ENCODE data around the gene PDXK.
A peak's percentile ranks its signal among the peaks of the same experiment; 100 is the strongest.

Gene PDXK

DNA sequence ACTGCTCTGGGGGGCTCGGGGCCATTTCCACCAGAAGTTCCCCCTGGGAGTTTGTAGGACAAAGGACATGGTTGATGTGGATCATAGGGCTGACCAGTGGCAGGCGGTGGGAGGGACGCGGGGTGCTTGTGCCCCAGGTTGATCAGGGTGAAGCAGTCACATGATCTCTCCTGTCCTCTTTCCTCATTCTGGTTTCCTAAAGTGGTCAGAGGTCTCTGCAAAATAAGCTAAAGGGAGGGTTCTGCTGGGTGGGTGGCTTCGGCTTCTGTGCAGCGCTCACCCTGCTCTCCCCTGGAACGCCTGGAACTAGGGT is 9.2 kb downstream of the PDXK start:
- peaks cover 4% of the 10 kb centered on the region; the same call in 1 of the 2 replicates for H3F3A ChIP-seq (ENCODE audit: insufficient read depth)
- peak overlapping the region; percentile 46 for H3K9ac ChIP-seq (ENCODE audit: low read length)
- no peaks in the 10 kb centered on the region for H3K27me3 ChIP-seq (ENCODE audit: low read length)
- H3K27ac ChIP-seq (ENCODE audit: low read depth, low read length), result no peak overlapping the region
- TF ChIP-seq, protein P1, sequence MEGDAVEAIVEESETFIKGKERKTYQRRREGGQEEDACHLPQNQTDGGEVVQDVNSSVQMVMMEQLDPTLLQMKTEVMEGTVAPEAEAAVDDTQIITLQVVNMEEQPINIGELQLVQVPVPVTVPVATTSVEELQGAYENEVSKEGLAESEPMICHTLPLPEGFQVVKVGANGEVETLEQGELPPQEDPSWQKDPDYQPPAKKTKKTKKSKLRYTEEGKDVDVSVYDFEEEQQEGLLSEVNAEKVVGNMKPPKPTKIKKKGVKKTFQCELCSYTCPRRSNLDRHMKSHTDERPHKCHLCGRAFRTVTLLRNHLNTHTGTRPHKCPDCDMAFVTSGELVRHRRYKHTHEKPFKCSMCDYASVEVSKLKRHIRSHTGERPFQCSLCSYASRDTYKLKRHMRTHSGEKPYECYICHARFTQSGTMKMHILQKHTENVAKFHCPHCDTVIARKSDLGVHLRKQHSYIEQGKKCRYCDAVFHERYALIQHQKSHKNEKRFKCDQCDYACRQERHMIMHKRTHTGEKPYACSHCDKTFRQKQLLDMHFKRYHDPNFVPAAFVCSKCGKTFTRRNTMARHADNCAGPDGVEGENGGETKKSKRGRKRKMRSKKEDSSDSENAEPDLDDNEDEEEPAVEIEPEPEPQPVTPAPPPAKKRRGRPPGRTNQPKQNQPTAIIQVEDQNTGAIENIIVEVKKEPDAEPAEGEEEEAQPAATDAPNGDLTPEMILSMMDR (IDR thresholded peaks at IDR 0.05; ENCODE audit: insufficient read depth, low read length, poor library complexity, severe bottlenecking), result no peak
- no peak for TF ChIP-seq EZH2phosphoT487 (conservative IDR thresholded peaks at IDR 0.05; ENCODE audit: low read length)
- H3K9me3 ChIP-seq (ENCODE audit: insufficient read depth, low read length), result no peaks in the 10 kb centered on the region
- no peaks in the 10 kb centered on the region for H4K20me1 ChIP-seq (ENCODE audit: low read depth, low read length)
- H3K79me2 ChIP-seq (ENCODE audit: insufficient read depth, low read length), result no peaks in the 10 kb centered on the region
- no peaks in the 10 kb centered on the region for H3K36me3 ChIP-seq (ENCODE audit: low read length)
- no peaks in the 10 kb centered on the region for H3K9me2 ChIP-seq (replicated peaks; ENCODE audit: insufficient read depth, low read length)
- peak overlapping the region; percentile 59 for H3K4me2 ChIP-seq (ENCODE audit: low read depth, low read length, poor library complexity, severe bottlenecking)
- H3K4me3 ChIP-seq (ENCODE audit: insufficient read depth, low read length, poor library complexity, severe bottlenecking), result peak overlapping the region; percentile 34
- peak overlapping the region; percentile 58 for H2AFZ ChIP-seq (ENCODE audit: low read depth, low read length, severe bottlenecking)

GRCh38 chr21:43728467-43729390 is 9.8 kb downstream of the PDXK start:
- Histone ChIP-seq H4K20me1 (ENCODE audit: low read depth, low read length) (no peaks in the 10 kb centered on the region), H3K27ac (ENCODE audit: low read depth, low read length) (no peak overlapping the region), H3K36me3 (ENCODE audit: low read length) (no peaks in the 10 kb centered on the region), H3K4me3 (ENCODE audit: insufficient read depth, low read length, poor library complexity, severe bottlenecking) (peak overlapping the region; percentile 34), H3K4me2 (ENCODE audit: low read depth, low read length, poor library complexity, severe bottlenecking) (peak overlapping the region; percentile 59), H3K9me3 (ENCODE audit: insufficient read depth, low read length) (no peaks in the 10 kb centered on the region), H2AFZ (ENCODE audit: low read depth, low read length, severe bottlenecking) (peak overlapping the region; percentile 58), H3K9me2 (replicated peaks; ENCODE audit: insufficient read depth, low read length) (no peaks in the 10 kb centered on the region), H3F3A (ENCODE audit: insufficient read depth) (peaks cover 4% of the 10 kb centered on the region; the same call in 1 of the 2 replicates), H3K9ac (ENCODE audit: low read length) (peak overlapping the region; percentile 46), H3K79me2 (ENCODE audit: insufficient read depth, low read length) (no peaks in the 10 kb centered on the region), H3K27me3 (ENCODE audit: low read length) (no peaks in the 10 kb centered on the region)
- TF ChIP-seq, protein P1 (IDR thresholded peaks at IDR 0.05; ENCODE audit: insufficient read depth, low read length, poor library complexity, severe bottlenecking), result no peak
- TF ChIP-seq EZH2phosphoT487 (conservative IDR thresholded peaks at IDR 0.05; ENCODE audit: low read length), result no peak

DNA sequence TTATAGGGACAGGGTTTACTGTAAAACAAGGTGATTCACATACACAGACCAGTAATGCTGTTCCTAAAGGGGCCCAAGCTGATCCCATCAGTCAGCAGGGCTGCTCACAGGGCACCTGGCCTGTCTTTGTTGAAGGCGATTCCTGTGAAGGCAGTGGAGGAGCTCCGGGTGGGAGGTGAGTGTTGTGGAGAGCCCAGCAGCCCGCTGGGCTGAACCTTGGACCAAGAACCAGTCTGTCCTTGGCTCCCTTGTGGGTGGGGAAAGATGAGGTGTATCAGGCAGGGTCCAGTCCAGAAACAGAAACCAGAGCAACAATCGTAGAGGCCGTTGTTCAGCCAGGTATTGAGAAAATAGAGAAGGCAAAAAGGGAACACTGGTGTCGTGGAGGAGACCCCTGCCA is 12.5 kb downstream of the PDXK start:
- Histone ChIP-seq H2AFZ (ENCODE audit: low read depth, low read length, severe bottlenecking) (no peak overlapping the region), H3K27ac (ENCODE audit: low read depth, low read length) (no peak overlapping the region), H3K9me3 (ENCODE audit: insufficient read depth, low read length) (no peaks in the 10 kb centered on the region), H3K79me2 (ENCODE audit: insufficient read depth, low read length) (no peaks in the 10 kb centered on the region), H3K9me2 (replicated peaks; ENCODE audit: insufficient read depth, low read length) (no peaks in the 10 kb centered on the region), H3K27me3 (ENCODE audit: low read length) (no peaks in the 10 kb centered on the region), H3K4me2 (ENCODE audit: low read depth, low read length, poor library complexity, severe bottlenecking) (no peak overlapping the region), H3K9ac (ENCODE audit: low read length) (no peak overlapping the region), H3F3A (ENCODE audit: insufficient read depth) (no peaks in the 10 kb centered on the region), H3K4me3 (ENCODE audit: insufficient read depth, low read length, poor library complexity, severe bottlenecking) (no peak overlapping the region), H4K20me1 (ENCODE audit: low read depth, low read length) (no peaks in the 10 kb centered on the region), H3K36me3 (ENCODE audit: low read length) (no peaks in the 10 kb centered on the region)
- no peak for TF ChIP-seq EZH2phosphoT487 (conservative IDR thresholded peaks at IDR 0.05; ENCODE audit: low read length)
- TF ChIP-seq, protein P1 (IDR thresholded peaks at IDR 0.05; ENCODE audit: insufficient read depth, low read length, poor library complexity, severe bottlenecking), result no peak
